ENCODE results near the gene EXT2. TPM values are rescaled to one million over a fixed set of nuclear protein-coding genes. Genes with fewer than 3 reads are reported as not detected.

The EXT2 gene
- total RNA-seq, 1 donor from 2014 or later = 95.6 TPM

DNA sequence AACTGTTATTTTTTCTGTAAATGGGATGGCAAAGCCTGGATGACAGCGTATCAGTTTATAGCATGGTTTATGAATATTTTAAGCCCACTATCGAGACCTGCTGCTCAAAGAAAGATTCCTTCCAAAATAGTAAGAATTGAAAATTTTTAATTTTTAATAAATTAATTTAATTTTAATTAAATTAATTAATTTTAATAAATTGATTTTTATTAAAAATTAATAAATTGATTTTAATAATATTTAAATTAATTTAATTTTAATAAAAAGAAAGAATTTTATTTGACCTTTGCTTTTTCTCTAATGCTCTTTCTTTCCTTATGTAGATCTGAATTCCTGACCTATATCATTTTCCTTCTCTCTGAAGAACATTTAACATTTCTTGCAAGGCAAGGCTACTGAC is 62.9 kb downstream of the EXT2 start:
- TF ChIP-seq, protein P1, sequence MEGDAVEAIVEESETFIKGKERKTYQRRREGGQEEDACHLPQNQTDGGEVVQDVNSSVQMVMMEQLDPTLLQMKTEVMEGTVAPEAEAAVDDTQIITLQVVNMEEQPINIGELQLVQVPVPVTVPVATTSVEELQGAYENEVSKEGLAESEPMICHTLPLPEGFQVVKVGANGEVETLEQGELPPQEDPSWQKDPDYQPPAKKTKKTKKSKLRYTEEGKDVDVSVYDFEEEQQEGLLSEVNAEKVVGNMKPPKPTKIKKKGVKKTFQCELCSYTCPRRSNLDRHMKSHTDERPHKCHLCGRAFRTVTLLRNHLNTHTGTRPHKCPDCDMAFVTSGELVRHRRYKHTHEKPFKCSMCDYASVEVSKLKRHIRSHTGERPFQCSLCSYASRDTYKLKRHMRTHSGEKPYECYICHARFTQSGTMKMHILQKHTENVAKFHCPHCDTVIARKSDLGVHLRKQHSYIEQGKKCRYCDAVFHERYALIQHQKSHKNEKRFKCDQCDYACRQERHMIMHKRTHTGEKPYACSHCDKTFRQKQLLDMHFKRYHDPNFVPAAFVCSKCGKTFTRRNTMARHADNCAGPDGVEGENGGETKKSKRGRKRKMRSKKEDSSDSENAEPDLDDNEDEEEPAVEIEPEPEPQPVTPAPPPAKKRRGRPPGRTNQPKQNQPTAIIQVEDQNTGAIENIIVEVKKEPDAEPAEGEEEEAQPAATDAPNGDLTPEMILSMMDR (IDR thresholded peaks at IDR 0.05; ENCODE audit: insufficient read depth, low read length, severe bottlenecking) = no peak
- Histone ChIP-seq H3K4me3 (ENCODE audit: low read depth, low read length) (no peak overlapping the region), H3K36me3 (ENCODE audit: control insufficient read depth, insufficient read depth, low read length) (no peaks in the 10 kb centered on the region), H3K27me3 (ENCODE audit: control insufficient read depth, insufficient read depth, low read length) (no peaks in the 10 kb centered on the region)
- DNase-seq (ENCODE audit: low read depth) (no peak), FAIRE-seq (no peak)

DNA sequence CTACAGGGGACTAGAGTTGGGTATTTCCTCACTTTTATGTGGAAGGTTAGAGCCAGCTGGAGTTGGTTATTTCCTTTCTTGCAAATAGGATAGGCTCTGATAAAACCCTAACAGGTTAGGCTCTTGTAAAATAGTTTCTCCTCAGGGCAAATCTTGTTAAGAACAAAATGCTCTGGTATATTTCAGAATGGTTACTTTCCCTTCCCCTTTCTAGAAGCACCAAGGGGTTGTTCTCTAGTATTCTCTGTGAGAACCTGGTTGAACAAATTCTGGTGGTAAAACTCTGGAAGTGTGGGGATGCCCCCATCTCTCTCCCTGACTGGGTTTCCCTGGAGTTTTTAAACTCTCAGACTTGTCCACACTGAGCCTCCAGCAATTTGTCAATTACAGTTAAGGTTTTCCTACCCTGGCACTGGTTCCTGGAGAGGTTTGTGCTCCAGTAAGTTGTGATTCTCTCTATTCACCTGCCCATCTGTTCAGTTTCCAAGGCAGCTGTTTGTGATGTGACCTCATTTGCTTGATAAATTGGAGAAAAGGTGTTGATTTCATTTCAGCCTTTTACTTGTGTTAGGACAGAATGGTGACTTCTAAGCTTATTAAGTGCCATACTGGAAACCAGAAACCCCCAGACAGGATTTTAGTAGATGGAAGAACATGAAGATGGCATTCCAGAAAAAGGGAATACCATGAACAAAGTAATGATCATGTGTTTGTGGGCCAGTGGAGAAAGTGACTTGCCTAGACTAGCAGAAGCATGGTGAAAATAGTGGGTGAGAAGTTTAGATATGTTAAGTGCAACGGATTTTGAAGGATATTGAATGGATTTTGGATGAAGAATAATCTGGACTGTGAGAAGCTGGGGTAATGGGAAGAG is 64.6 kb downstream of the EXT2 start:
- Histone ChIP-seq H3K27me3 (ENCODE audit: control insufficient read depth, insufficient read depth, low read length) (no peaks in the 10 kb centered on the region), H3K36me3 (ENCODE audit: control insufficient read depth, insufficient read depth, low read length) (no peaks in the 10 kb centered on the region), H3K4me3 (ENCODE audit: low read depth, low read length) (no peak overlapping the region)
- DNase-seq (ENCODE audit: low read depth) (no peak), FAIRE-seq (peak; percentile 66)
- TF ChIP-seq, protein P1 (IDR thresholded peaks at IDR 0.05; ENCODE audit: insufficient read depth, low read length, severe bottlenecking) = no peak

DNA sequence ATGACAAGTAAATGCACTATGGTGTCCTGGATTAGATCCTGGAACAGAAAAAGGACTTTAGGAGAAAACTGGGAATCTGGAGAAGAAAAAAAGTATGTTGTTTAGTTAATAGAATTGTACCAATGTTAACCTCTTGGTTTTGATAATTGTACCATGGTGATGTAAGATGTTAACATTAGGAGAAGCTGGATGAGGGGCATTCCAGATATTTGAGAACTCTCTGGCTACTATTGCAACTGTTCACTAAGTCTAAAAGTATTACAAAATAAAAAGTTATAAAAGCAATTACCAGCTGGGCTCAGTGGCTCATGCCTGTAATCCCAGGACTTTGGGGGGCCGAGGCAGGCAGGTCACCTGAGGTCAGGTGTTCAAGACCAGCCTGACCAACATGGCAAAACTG is 66.5 kb downstream of the EXT2 start:
- FAIRE-seq = no peak
- no peak overlapping the region for H3K4me3 ChIP-seq (ENCODE audit: low read depth, low read length)
- DNase-seq (ENCODE audit: low read depth) = no peak
- TF ChIP-seq, protein P1 (IDR thresholded peaks at IDR 0.05; ENCODE audit: insufficient read depth, low read length, severe bottlenecking) = no peak
- no peaks in the 10 kb centered on the region for H3K27me3 ChIP-seq (ENCODE audit: control insufficient read depth, insufficient read depth, low read length)
- H3K36me3 ChIP-seq (ENCODE audit: control insufficient read depth, insufficient read depth, low read length) = no peaks in the 10 kb centered on the region

GRCh38 chr11:44162662-44163061 is 67.2 kb downstream of the EXT2 start:
- H3K27me3 ChIP-seq (ENCODE audit: control insufficient read depth, insufficient read depth, low read length) = no peaks in the 10 kb centered on the region
- DNase-seq (ENCODE audit: low read depth) (no peak), FAIRE-seq (no peak)
- TF ChIP-seq, protein P1 (IDR thresholded peaks at IDR 0.05; ENCODE audit: insufficient read depth, low read length, severe bottlenecking) = no peak
- H3K36me3 ChIP-seq (ENCODE audit: control insufficient read depth, insufficient read depth, low read length) = no peaks in the 10 kb centered on the region
- H3K4me3 ChIP-seq (ENCODE audit: low read depth, low read length) = no peak overlapping the region

GRCh38 chr11:44165432-44165831 is 70.0 kb downstream of the EXT2 start:
- Histone ChIP-seq H3K27me3 (ENCODE audit: control insufficient read depth, insufficient read depth, low read length) (no peaks in the 10 kb centered on the region), H3K4me3 (ENCODE audit: low read depth, low read length) (no peak overlapping the region), H3K36me3 (ENCODE audit: control insufficient read depth, insufficient read depth, low read length) (no peaks in the 10 kb centered on the region)
- FAIRE-seq = no peak
- TF ChIP-seq, protein P1 (IDR thresholded peaks at IDR 0.05; ENCODE audit: insufficient read depth, low read length, severe bottlenecking) = no peak
- no peak for DNase-seq (ENCODE audit: low read depth)
